PFSK-1 (cell line): ENCODE results near the gene PADI2.

Experiments used
- FOXP2 ChIP-seq: optimal IDR thresholded peaks from 2 replicates; pipeline ENCODE3; 2011; ENCODE audit warnings: borderline replicate concordance, control low read depth, inconsistent platforms; ENCODE audit not compliant: insufficient read depth; ENCODE audit errors: extremely low read length, extremely low read depth
- POLR2AphosphoS5 ChIP-seq: IDR thresholded peaks from 2 replicates; pipeline ENCODE4 v1.6.1; 2012; ENCODE audit warnings: low read depth, mild to moderate bottlenecking, control low read depth, low read length, moderate library complexity
- REST ChIP-seq, 2 experiments: IDR thresholded peaks; 2 replicates each; pipeline versions ENCODE4 v1.6.1 to v1.8.0; 2011 to 2012; ENCODE audit warnings: low read depth in 2 of 2, low read length in 2 of 2, control low read depth in 1 of 2, inconsistent platforms in 1 of 2, mild to moderate bottlenecking in 1 of 2, moderate library complexity in 1 of 2; ENCODE audit not compliant: insufficient read depth in 1 of 2
- SIN3A ChIP-seq: IDR thresholded peaks from 2 replicates; pipeline ENCODE4 v1.6.1; 2012; ENCODE audit warnings: mild to moderate bottlenecking, low read length, moderate library complexity, borderline replicate concordance; ENCODE audit not compliant: insufficient read depth
- TAF1 ChIP-seq: IDR thresholded peaks from 2 replicates; pipeline ENCODE4 v1.6.1; 2012; ENCODE audit warnings: low read length, control low read depth, borderline replicate concordance; ENCODE audit not compliant: insufficient read depth

The PADI2 gene

GRCh38 chr1:17101261-17101660 is 18.0 kb downstream of the PADI2 start:
- no peak for TF ChIP-seq REST (IDR thresholded peaks at IDR 0.05; ENCODE audit: insufficient read depth in 1 of 2, low read depth in 2 of 2, low read length in 2 of 2)
- no peak for TF ChIP-seq FOXP2
- TF ChIP-seq SIN3A, result no peak
- no peak for TF ChIP-seq TAF1
- TF ChIP-seq POLR2AphosphoS5, result no peak

GRCh38 chr1:17099616-17100340 is 19.5 kb downstream of the PADI2 start:
- TF ChIP-seq REST (IDR thresholded peaks at IDR 0.05; ENCODE audit: insufficient read depth in 1 of 2, low read depth in 2 of 2, low read length in 2 of 2) (no peak), POLR2AphosphoS5 (no peak), SIN3A (no peak), TAF1 (no peak), FOXP2 (no peak)

- no peak for TF ChIP-seq POLR2AphosphoS5
- TF ChIP-seq FOXP2, result no peak
- TF ChIP-seq TAF1, result no peak
- no peak for TF ChIP-seq SIN3A
- no peak for TF ChIP-seq REST (IDR thresholded peaks at IDR 0.05; ENCODE audit: insufficient read depth in 1 of 2, low read depth in 2 of 2, low read length in 2 of 2)
Observed at GRCh38 chr1:17098446-17099317, 20.6 kb downstream of the PADI2 start.

GRCh38 chr1:17097787-17098186 is 21.5 kb downstream of the PADI2 start:
- TF ChIP-seq SIN3A (no peak), FOXP2 (no peak), POLR2AphosphoS5 (no peak), TAF1 (no peak), REST (IDR thresholded peaks at IDR 0.05; ENCODE audit: insufficient read depth in 1 of 2, low read depth in 2 of 2, low read length in 2 of 2) (no peak)
